Chondrocyte (in vitro differentiated cells): ENCODE measurements around the gene COTL1. TPM values are rescaled to one million over a fixed set of nuclear protein-coding genes. Genes with fewer than 3 reads are reported as not detected.
"Not testable (repeated sequence)": the region's sequence is repeated elsewhere in the genome, so short reads cannot be mapped to it uniquely, and the experiment has no call there.

Experiments used
- DNase-seq: peaks from one replicate; pipeline ENCODE4 v3.0.0; 2021; ENCODE audit warnings: mixed read lengths, low spot score
- H3K27ac Mint-ChIP-seq: one replicate; pipeline ENCODE4 v1.8.0; 2021; ENCODE audit warnings: mild to moderate bottlenecking, moderate library complexity, mixed read lengths; ENCODE audit not compliant: unreplicated experiment
- H3K27me3 Mint-ChIP-seq: 2 replicates; pipeline ENCODE4 v1.8.0; 2021; ENCODE audit warnings: low read depth, mixed read lengths
- H3K36me3 Mint-ChIP-seq: 2 replicates; pipeline ENCODE4 v1.8.0; 2021; ENCODE audit warnings: low read depth, mixed read lengths
- H3K4me1 Mint-ChIP-seq: 2 replicates; pipeline ENCODE4 v1.8.0; 2021; ENCODE audit warnings: low read depth, mild to moderate bottlenecking, mixed read lengths
- H3K4me3 Mint-ChIP-seq: one replicate; pipeline ENCODE4 v1.8.0; 2021; ENCODE audit warnings: mild to moderate bottlenecking, moderate library complexity, mixed read lengths; ENCODE audit not compliant: unreplicated experiment
- H3K9me3 Mint-ChIP-seq: 2 replicates; pipeline ENCODE4 v1.8.0; 2021; ENCODE audit warnings: low read depth, mixed read lengths
- CTCF ChIP-seq: fragments of 200-600 bp; sonication (generic); IDR thresholded peaks from 2 replicates; pipeline ENCODE4 v1.5.0; 2021; ENCODE audit warnings: antibody characterized with exemption, mild to moderate bottlenecking, moderate library complexity
- total RNA-seq: library from RNA; stranded (reverse); gene quantifications from 3 replicates; pipeline ENCODE4 v1.2.1, GENCODE V29; 2021

The COTL1 gene
- total RNA-seq, 1 donor from 2014 or later: 52.8 TPM

DNA sequence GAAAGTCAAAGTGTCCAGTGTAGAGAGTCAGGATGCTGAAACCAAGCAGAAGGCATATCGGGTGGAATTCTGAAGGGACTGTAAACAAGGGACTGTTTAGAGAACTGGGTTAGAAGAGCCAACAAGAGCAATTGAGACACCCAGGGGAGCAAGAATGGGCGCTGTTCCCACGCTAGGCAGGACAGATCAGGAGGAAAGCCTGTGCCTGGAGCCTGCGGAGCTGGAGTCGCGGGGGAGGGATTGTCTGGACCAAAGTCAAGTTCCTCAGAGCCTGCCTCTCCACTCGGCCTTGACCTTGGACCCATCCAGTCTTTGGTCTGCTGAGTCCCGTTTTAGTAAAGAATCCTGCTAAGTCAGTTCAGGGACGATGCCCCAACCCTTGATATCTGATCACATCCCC is 15.7 kb upstream of the COTL1 start:
- no peak for TF ChIP-seq CTCF
- DNase-seq: no peak
- Mint-ChIP-seq H3K9me3 (peaks cover 3% of the 10 kb centered on the region), H3K4me3 (no peak overlapping the region), H3K27ac (peak overlapping the region; percentile 62), H3K27me3 (no peaks in the 10 kb centered on the region), H3K4me1 (peaks cover 13% of the 10 kb centered on the region), H3K36me3 (no peaks in the 10 kb centered on the region)

DNA sequence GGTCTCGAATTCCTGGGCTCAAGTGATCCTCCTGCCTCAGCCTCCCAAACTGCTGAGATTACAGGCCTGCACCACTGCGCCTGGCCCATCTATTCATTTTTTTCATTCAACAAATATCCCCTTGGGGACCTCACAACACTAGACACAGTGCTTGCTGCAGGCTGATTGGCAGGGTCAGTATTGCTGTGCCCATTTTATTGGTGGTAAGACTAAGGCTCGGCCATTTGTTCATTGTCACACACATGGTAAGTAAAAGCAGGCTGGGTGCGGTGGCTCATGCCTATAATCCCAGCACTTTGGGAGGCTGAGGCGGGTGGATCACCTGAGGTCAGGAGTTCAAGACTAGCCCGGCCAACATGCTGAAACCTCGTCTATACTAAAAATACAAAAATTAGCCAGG is 15.0 kb upstream of the COTL1 start:
- not testable (repeated sequence) for H3K27me3 Mint-ChIP-seq, H3K27ac Mint-ChIP-seq, H3K9me3 Mint-ChIP-seq, H3K4me3 Mint-ChIP-seq, DNase-seq, H3K36me3 Mint-ChIP-seq
- H3K4me1 Mint-ChIP-seq: peaks cover 13% of the 10 kb centered on the region

- no peak for TF ChIP-seq CTCF
- no peak for DNase-seq
- H3K27ac Mint-ChIP-seq: no peak overlapping the region
- peaks cover 2% of the 10 kb centered on the region for H3K9me3 Mint-ChIP-seq
- H3K27me3 Mint-ChIP-seq: no peaks in the 10 kb centered on the region
- H3K4me3 Mint-ChIP-seq: no peak overlapping the region
- no peaks in the 10 kb centered on the region for H3K36me3 Mint-ChIP-seq
- peaks cover 13% of the 10 kb centered on the region for H3K4me1 Mint-ChIP-seq
Measured at GRCh38 chr16:84631886-84632285, 14.0 kb upstream of the COTL1 start.

- no peaks in the 10 kb centered on the region for H3K27me3 Mint-ChIP-seq
- H3K4me1 Mint-ChIP-seq: peaks cover 13% of the 10 kb centered on the region
Measured at GRCh38 chr16:84631153-84631466, 13.2 kb upstream of the COTL1 start.

DNA sequence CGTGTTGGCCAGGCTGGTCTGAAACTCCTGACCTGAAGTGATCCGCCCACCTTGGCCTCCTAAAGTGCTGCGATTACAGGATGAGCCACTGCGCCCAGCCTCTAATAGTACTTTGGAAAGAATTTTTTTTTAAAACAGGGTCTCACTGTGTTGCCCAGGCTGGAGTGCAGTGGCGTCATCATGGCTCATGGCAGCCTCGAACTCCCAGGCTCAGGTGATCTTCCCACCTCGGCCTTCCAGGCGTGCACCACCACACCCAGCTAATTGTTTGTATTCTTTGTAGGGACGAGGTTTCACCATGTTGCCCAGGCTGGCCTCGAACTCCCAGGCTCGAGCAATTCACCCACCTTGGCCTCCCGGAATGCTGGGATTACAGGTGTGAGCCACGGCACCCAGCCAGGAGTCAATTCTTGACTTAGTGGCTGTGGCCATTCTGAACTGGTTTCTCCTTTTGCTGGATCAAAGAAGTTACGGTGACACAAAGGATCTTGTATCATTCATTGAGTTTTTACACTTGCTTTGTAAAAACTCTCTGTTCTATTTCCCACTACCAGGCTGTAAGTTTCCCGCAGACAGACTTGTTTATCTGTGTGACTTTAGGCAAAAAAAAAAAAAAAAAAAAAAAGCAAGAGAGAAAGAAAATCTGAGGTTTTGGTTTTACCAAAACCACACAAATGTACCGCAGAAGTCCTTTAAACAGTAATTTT is 12.7 kb upstream of the COTL1 start:
- H3K27ac Mint-ChIP-seq: no peak overlapping the region
- no peak overlapping the region for H3K4me3 Mint-ChIP-seq
- H3K4me1 Mint-ChIP-seq: peaks cover 11% of the 10 kb centered on the region
- TF ChIP-seq CTCF: no peak
- no peaks in the 10 kb centered on the region for H3K36me3 Mint-ChIP-seq
- no peaks in the 10 kb centered on the region for H3K9me3 Mint-ChIP-seq
- DNase-seq: no peak
- H3K27me3 Mint-ChIP-seq: no peaks in the 10 kb centered on the region

More at GRCh38 chr16:84631153-84631466, 13.2 kb upstream of the COTL1 start:
- Mint-ChIP-seq H3K27ac (no peak overlapping the region), H3K4me3 (no peak overlapping the region), H3K36me3 (no peaks in the 10 kb centered on the region), H3K9me3 (no peaks in the 10 kb centered on the region)
- no peak for TF ChIP-seq CTCF
- no peak for DNase-seq

DNA sequence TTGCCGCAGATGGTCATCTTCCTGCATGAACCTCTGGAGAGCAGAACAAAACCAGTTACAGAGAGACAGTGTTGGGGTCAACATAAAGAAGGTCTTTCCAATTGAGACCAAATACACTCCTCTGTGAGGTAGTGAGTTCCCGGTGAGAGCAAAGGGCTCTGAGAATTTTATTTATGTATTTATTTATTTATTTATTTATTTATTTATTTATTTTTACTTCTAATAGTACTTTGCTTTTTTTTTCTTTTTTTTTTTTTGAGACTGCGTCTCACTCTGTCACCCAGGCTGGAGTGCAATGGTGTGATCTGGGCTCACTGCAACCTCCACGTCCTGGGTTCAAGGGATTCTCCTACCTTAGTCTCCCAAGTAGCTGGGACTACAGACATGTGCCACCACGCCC is 12.1 kb upstream of the COTL1 start:
- Mint-ChIP-seq H3K4me3 (no peak overlapping the region), H3K27ac (no peak overlapping the region), H3K9me3 (no peaks in the 10 kb centered on the region), H3K36me3 (no peaks in the 10 kb centered on the region), H3K27me3 (no peaks in the 10 kb centered on the region), H3K4me1 (peaks cover 10% of the 10 kb centered on the region)
- DNase-seq: no peak
- TF ChIP-seq CTCF: no peak
